DND-41 (cell line): ENCODE results near the gene ARL5B.

Source experiments
- ATAC-seq: fragments of 200-7000 bp; cut with Tn5 transposase; 3 replicates; pipeline ENCODE4 v1.9.1; 2021; ENCODE audit warnings: low read depth; ENCODE audit not compliant: insufficient read depth
- DNase-seq: peaks from one replicate; pipeline ENCODE4 v3.0.0-alpha.2; 2020
- H2AFZ ChIP-seq: 2 replicates; pipeline ENCODE4 v1.6.0; 2012; ENCODE audit warnings: low read depth, low read length
- H3K27ac ChIP-seq: 2 replicates; pipeline ENCODE4 v1.5.1; 2012; ENCODE audit warnings: low read length, inconsistent platforms
- H3K27me3 ChIP-seq: fragments of 200-600 bp; sonication (generic); 2 replicates; pipeline ENCODE4 v1.6.0; 2012; ENCODE audit warnings: low read length, mild to moderate bottlenecking, inconsistent platforms; ENCODE audit not compliant: insufficient read depth, poor library complexity
- H3K36me3 ChIP-seq: 2 replicates; pipeline ENCODE4 v1.5.1; 2012; ENCODE audit warnings: low read length, inconsistent platforms; ENCODE audit not compliant: insufficient read depth
- H3K4me1 ChIP-seq: 2 replicates; pipeline ENCODE4 v1.5.1; 2012; ENCODE audit warnings: mild to moderate bottlenecking, low read length; ENCODE audit not compliant: insufficient read depth
- H3K4me2 ChIP-seq: 2 replicates; pipeline ENCODE4 v1.6.0; 2012; ENCODE audit warnings: mild to moderate bottlenecking, moderate library complexity, low read length, inconsistent platforms; ENCODE audit not compliant: insufficient read depth
- H3K4me3 ChIP-seq, 2 experiments: fragments of 200-600 bp in 1 of 2; shearing (Covaris generic) in 1 of 2; 2 replicates each; pipeline ENCODE4 v1.5.1; 2012 to 2016; ENCODE audit warnings: inconsistent platforms in 2 of 2, low read length in 2 of 2, mild to moderate bottlenecking in 2 of 2, low read depth in 1 of 2, moderate library complexity in 1 of 2
- H3K79me2 ChIP-seq: 2 replicates; pipeline ENCODE4 v1.6.0; 2012; ENCODE audit warnings: low read length, inconsistent platforms; ENCODE audit not compliant: insufficient read depth
- H3K9ac ChIP-seq: 2 replicates; pipeline ENCODE4 v1.6.0; 2012; ENCODE audit warnings: low read depth, mild to moderate bottlenecking, inconsistent platforms, low read length, moderate library complexity
- H3K9me3 ChIP-seq: 2 replicates; pipeline ENCODE4 v1.5.1; 2012; ENCODE audit warnings: low read length, moderate library complexity, mild to moderate bottlenecking, inconsistent platforms; ENCODE audit not compliant: insufficient read depth, severe bottlenecking
- H4K20me1 ChIP-seq: 2 replicates; pipeline ENCODE4 v1.6.0; 2012; ENCODE audit warnings: low read length; ENCODE audit not compliant: insufficient read depth
- CTCF ChIP-seq: IDR thresholded peaks from 2 replicates; pipeline ENCODE4 v1.5.1; 2012; ENCODE audit warnings: borderline replicate concordance, low read length, moderate library complexity, mild to moderate bottlenecking; ENCODE audit not compliant: poor library complexity, severe bottlenecking; ENCODE audit errors: extremely low read depth
- EZH2 ChIP-seq: IDR thresholded peaks from 3 replicates; pipeline ENCODE4 v1.6.1; 2012; ENCODE audit warnings: borderline replicate concordance, low read depth, mild to moderate bottlenecking, moderate library complexity, low read length, inconsistent platforms; ENCODE audit not compliant: severe bottlenecking

The ARL5B gene

GRCh38 chr10:18723801-18724200 lies 64.6 kb downstream of the ARL5B start:
- no peaks in the 10 kb centered on the region for H3K9me3 ChIP-seq
- ATAC-seq (no peak), DNase-seq (no peak)
- no peak overlapping the region for H3K4me3 ChIP-seq
- no peaks in the 10 kb centered on the region for H3K4me1 ChIP-seq
- H3K27me3 ChIP-seq, result no peaks in the 10 kb centered on the region
- H2AFZ ChIP-seq, result no peak overlapping the region
- H3K9ac ChIP-seq, result no peak overlapping the region
- no peaks in the 10 kb centered on the region for H3K36me3 ChIP-seq
- TF ChIP-seq CTCF (no peak), EZH2 (no peak)
- no peak overlapping the region for H3K27ac ChIP-seq
- no peak overlapping the region for H3K4me2 ChIP-seq
- H4K20me1 ChIP-seq, result no peaks in the 10 kb centered on the region
- H3K79me2 ChIP-seq, result no peaks in the 10 kb centered on the region
